ENCODE results near the gene HARS2. TPM values are rescaled to one million over a fixed set of nuclear protein-coding genes. Genes with fewer than 3 reads are reported as not detected.
"Not testable (repeated sequence)": the region's sequence is repeated elsewhere in the genome, so short reads cannot be mapped to it uniquely, and the experiment has no call there.

Gene HARS2, protein sequence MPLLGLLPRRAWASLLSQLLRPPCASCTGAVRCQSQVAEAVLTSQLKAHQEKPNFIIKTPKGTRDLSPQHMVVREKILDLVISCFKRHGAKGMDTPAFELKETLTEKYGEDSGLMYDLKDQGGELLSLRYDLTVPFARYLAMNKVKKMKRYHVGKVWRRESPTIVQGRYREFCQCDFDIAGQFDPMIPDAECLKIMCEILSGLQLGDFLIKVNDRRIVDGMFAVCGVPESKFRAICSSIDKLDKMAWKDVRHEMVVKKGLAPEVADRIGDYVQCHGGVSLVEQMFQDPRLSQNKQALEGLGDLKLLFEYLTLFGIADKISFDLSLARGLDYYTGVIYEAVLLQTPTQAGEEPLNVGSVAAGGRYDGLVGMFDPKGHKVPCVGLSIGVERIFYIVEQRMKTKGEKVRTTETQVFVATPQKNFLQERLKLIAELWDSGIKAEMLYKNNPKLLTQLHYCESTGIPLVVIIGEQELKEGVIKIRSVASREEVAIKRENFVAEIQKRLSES
- 44.4 and 52.5 TPM in 2 replicates for polyA plus RNA-seq (2014; cell fraction: cytosol; rRNA removed)
- polyA plus RNA-seq (2014; cell fraction: nucleus; rRNA removed): 85.7 and 91.0 TPM in 2 replicates

DNA sequence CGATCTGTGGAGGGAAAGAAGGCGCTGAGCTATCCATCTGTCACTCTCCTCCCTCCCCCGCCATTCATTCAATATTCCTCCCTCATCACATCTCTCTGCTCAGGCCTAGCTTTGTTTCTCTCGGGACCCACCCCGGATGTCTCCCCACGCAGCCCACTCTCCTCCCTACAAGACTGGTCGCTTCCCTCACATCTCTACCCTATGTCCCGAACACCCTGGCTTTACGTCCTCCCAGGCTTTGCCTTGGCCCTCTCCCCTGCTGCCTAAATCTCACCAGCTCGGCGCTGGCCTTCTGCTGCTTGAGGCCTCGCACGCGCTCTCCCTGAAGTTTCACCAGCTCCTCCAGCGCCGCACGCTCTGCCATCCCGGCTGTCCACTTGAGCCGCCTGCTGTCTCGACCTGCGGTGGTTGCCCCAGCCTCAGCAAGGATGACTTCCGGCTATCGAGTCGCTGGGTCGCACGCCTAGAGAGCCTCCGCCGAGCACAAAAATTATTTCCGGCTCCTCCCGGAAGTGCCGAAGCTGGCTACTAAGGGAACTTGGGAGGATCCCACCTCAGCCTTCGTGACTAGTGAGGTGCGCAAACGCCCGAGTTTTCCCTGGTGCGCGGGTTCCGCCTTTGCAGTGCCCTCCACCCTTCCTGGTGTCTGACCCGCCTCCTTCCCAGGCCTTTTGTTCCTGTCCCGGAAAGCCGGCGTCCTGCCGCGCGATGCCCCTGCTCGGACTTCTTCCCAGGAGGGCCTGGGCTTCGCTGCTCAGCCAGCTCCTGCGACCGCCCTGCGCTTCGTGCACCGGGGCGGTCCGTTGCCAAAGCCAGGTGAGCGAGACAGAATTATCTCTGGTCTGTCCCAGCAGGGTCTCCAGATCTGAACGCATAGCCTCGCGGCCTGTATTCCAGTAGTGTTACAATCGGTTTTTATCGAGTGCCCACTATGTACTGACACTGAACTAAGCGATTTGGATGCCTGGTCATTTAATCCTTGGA, at the start of gene HARS2, which contains the start of gene HARS1:
Gene HARS2 (plus strand): TSS at position 515 of the 984 bp plus-strand sequence. CDS start 194 bp downstream, at position 709.
Gene HARS1 (minus strand): TSS at position 430 of the 984 bp plus-strand sequence. CDS start 66 bp downstream, at position 364.
- DNase-seq (ENCODE audit: low spot score): peak; percentile 95

GRCh38 chr5:140641716-140642115, 49.5 kb upstream of the HARS2 start:
- DNase-seq (ENCODE audit: low spot score): no peak

- no peak for DNase-seq (ENCODE audit: low spot score)
Observed at GRCh38 chr5:140642718-140643117, 48.5 kb upstream of the HARS2 start.

DNA sequence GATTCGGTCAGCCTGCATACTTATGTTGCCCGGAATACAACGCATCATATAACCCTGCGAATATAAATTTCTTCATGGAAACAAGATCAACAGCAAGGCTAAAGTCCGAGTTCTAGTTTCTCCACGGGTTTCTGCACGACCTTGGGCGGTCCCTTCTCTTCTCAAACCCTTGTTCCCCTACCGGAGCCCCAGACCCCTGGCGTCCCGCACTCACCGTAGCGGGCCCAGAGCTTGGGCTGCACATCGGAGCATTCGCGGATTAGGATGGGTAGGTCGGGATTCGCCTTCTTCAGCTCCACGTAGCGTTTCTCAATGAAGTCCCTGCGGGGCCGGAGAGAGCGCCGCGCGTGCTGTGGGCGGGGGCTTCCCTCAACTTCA, 44.2 kb upstream of the HARS2 start:
- DNase-seq (ENCODE audit: low spot score): no peak

GRCh38 chr5:140658870-140659269, 32.4 kb upstream of the HARS2 start:
- DNase-seq (ENCODE audit: low spot score): no peak

GRCh38 chr5:140660371-140660770, 30.9 kb upstream of the HARS2 start:
- not testable (repeated sequence) for DNase-seq (ENCODE audit: low spot score)

- DNase-seq (ENCODE audit: low spot score): no peak
Observed at GRCh38 chr5:140664030-140664358, 27.3 kb upstream of the HARS2 start.

GRCh38 chr5:140664359-140665119, 26.7 kb upstream of the HARS2 start, which contains the start of gene WDR55:
WDR55 (plus strand) TSS chr5:140664904; CDS start chr5:140664913, 9 bp downstream.
- peak; percentile 96 for DNase-seq (ENCODE audit: low spot score)

DNA sequence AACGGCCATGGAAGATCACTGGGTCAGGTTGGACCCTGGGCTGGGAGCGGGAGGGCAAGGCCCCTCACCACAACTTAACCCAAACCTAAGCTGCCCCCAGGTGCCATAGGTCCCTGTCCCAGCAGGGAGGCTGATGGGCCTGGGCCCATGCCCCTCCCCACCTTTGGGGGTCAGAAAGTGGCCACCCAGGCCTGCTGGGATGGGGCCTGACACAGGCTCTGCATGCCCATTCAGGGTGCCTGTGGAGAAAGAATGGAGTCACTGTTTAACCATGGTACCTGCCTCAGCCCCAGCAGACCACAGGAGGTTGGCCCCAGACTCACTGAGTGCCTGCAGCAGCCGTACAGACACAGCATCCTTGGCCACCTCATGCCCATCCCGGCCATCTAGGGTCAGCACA, 20.2 kb upstream of the HARS2 start:
- not testable (repeated sequence) for DNase-seq (ENCODE audit: low spot score)

GRCh38 chr5:140671472-140672125, 19.7 kb upstream of the HARS2 start:
- DNase-seq (ENCODE audit: low spot score): no peak

- no peak for DNase-seq (ENCODE audit: low spot score)
Observed at GRCh38 chr5:140672455-140673186, 18.6 kb upstream of the HARS2 start.

DNA sequence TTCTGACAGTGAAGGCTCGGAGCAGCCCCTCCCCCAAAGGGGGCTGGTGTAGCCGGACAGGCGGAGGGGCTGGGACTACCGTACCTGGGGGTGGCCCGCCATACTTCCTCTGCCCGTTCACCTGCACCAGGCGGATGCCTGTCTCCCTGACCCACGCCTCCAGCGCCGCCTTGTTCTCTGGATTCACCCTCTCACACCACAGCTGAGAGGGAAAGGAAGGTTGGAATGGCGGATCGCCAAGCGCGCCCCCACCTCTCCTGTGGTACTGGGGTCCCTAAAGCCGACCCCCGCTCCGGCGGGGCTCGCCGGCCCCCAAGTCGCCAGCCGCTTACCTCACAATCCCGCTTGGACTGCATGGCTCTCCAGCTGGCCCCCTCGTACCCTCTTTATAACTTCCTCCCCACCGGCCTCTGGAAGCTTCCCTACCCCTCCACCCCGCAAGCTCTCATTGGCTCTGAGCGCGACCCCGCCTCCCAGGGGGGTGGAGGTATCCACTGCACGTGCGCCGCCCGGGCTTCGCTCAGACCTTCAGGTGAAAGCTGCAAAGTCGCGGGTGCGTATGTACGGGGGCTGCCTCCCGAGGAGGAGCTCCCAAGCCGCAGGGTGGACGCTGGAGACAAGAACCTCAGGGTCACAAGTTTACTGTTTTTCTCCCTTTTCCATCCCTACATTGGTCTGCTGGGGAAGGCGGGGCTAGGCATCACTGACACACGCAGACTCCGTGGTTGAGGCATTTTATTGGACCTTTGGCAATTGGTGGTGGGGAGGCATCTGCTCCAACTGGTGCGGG, 17.9 kb upstream of the HARS2 start, which contains the start of gene DND1:
Gene DND1 (minus strand): TSS at position 390 of the 790 bp plus-strand sequence. CDS start 34 bp downstream, at position 356.
- no peak for DNase-seq (ENCODE audit: low spot score)

DNA sequence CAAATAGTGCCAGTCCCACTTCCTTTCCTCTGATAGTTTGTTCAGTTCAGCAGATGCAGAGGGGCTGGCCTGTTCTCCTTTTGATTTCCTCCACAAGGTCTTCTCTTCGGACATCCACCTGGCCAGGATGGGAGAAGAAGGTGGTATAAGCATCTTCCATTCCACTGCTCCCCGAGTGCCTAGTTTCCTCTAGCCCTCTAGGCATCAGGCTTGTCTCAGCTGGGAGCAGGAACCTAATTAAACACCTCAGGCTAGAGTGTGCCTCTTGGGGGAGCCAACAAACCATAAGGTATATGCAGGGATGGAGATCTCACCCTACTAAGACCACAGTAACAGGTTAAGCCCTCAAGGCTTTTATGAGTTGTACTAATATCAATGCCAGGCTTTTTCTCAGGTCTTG, 17.0 kb upstream of the HARS2 start:
- DNase-seq (ENCODE audit: low spot score): no peak

GRCh38 chr5:140674629-140675028, 16.6 kb upstream of the HARS2 start:
- no peak for DNase-seq (ENCODE audit: low spot score)

DNA sequence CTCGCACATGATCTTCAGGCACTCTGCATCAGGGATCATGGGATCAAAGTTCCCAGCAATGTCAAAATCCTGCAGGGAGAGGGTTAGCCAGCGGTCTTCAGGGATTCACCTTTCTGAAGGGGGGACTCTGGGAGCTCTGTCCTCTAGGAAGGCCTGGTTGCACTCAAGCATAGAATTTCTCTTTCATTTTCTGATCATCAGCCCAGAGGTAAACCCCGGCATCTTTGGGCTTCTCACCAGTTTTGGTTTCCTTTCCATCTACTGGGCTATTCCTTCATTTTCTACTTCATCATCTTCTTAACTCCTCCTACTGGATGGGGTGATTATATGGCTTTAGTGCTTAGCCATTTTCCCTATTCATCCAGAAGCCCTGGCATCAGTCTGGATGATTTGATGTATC, 13.3 kb upstream of the HARS2 start:
- no peak for DNase-seq (ENCODE audit: low spot score)

- DNase-seq (ENCODE audit: low spot score): no peak
Observed at GRCh38 chr5:140678993-140679392, 12.3 kb upstream of the HARS2 start.

GRCh38 chr5:140690376-140690932, 801 bp upstream of the HARS2 start:
- no peak for DNase-seq (ENCODE audit: low spot score)

DNA sequence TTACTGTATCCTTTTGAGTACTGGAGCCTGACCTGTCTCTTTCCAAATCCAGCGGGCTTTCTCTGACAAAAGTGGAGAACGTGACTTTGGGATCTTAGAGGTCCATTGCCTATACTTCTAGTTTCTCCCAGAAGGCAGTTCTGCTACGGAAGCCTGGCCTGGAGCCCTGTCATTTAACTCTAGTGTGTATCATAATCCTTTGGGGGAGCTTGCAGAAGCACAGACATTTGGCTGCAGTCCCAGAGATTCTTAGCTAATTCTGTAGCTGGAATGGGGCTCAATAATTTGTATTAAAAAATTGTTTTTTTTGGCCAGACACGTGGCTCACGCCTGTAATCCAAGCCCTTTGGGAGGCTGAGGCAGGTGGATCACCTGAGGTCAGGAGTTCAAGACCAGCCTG, 3.0 kb downstream of the HARS2 start:
- DNase-seq (ENCODE audit: low spot score): no peak
